Activated CD8-positive, alpha-beta memory T cell treated with anti-CD3 and anti-CD28 coated beads, Interleukin-2, amount 50 U/mL, for 48 hours (primary cell): ENCODE results near the gene SAMD1.

Experiments used
- DNase-seq: peaks from one replicate; pipeline ENCODE4 v3.0.0-alpha.2; 2020

The SAMD1 gene

DNA sequence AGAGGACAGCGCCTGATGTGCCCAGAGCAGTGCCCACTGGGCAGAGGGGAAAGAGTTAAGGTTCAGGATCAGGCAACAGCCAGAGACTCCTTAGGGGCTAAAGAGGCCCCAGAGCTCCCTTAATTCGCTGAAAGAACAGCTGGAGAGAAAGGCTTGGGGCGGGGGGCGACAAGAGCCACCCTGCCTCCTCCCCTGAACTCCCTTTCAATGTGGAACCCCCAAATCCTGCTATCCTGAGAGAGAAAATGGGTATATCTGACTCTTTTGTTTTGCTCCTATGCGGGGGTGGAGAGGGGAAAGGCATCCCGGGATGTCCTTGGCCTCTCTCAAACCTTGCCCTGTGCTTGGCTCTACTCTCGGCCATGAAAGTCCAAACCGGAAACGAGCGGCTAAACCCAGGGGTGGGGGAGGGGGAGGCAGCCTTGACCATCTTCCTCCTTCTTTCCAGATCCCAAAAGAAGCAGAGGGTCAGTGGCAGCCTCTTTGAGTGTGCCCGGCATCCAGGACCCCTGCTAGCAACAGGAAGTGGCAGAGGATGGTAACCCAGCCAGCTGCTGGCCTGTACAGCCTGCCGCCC, 22.3 kb upstream of the SAMD1 start:
- no peak for DNase-seq

DNA sequence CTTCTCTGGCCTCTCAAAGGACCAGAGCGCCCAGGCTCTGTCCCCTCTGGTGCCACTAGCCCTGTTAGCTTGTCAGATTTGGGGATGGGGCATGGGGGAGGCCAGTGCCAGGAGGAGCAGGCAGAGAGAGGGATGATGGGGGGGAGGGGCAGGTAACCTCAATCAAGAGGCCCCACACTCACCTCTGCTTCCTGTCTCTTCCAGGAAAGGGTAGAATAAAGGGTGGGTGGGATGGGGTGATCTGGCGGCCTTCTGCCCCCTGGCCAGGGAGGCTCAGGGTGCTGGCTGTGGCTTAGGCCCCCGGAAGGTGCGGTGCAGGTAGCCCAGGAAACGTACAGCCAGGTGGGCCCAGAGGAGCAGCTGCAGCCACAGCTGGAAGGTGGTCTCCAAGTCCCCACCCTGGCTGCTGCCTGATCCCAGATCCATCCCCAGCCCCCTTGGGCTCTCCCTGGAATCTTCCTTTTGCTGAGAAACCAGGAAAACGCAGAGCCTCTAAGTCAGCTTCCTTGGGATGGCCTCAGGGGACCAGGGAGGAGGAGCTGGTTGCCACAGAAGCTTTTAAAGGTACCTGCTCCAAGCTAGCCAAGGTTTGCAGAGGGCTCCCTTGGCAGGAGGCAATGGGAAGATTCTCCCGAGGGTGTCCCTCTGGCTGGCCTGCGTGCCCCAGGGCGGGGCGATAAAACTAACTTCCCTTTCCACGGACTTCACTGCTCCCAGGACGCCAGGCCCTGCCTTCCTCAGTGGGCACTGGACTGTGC, 21.7 kb upstream of the SAMD1 start:
- DNase-seq: no peak

DNA sequence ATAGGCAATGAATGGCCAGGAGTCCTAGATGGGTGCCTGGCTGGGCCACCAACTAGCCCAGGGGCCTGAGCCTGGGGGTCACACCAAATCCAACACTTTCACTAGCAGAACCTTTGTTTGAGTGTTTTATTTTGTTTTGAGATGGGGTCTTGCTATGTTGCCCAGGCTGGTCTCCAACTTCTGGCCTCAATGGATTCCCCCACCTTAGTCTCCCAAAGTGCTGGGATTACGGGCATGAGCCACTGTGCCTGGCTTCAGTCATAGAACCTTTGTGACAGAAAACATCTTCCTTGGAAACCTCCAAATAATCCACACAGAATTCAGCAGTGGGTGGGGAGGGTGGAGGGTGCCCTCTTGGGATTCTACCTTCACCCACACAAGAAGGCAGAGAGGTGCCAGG, 20.9 kb upstream of the SAMD1 start:
- no peak for DNase-seq

DNA sequence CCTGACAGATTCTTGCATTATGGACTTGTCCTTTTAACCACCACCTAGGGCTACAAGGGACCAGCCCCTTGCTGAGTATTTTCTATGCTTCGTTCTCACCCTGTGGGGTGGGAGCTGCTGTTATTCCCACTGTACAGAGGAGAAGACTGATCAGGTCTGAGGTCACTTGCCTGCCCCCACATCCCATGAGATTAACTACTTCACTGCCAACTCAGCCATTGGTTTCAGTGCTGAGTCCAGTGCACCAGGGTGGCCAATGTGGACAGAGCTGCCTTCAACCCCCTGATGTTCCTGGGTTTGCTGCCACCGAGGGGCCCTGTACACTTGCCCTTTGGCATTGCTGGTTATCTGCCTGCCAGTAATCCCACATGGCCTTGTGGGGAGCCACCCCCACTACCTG, 20.1 kb upstream of the SAMD1 start:
- DNase-seq: no peak

DNA sequence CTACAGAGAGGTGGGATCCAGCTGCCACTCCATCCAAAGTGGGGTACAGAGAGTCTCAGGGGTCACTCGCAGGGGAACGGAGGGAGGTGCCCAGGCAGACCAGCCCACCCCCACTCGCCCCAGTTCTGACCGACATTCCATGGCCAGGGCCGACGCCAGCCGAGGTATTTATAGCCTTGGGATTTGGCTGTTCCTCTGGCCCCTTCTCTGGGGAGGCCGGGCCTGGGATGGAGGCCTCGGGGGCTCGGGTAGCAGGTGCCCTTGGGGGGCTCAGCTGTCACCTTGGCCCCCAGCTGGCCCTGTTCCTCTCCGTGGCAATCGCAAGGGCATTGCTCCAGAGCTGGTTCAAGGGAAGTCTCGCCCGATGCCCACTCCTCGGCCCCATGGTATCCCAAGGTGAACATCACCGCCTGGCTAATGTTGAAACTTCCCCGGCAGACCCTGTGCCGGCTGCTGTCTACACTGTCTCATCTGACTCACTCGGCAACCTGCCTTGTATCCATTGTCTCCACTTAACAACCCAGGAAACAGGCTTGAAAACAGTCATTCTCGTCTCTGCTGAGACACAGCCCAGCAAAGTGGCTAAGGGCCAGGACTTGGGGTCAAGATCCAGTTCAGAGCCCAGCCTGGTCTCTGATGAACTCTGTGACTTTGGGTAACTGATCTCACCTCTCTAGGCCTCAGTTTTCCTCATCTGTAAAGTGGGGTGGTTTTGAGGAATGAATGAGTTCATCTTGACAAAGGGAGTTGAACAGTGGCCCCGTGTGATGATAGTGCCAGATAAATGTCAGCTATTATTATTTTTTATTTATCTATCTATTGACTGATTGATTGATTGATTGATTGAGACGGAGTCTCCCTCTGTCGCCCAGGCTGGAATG, 17.3 kb upstream of the SAMD1 start:
- no peak for DNase-seq

DNA sequence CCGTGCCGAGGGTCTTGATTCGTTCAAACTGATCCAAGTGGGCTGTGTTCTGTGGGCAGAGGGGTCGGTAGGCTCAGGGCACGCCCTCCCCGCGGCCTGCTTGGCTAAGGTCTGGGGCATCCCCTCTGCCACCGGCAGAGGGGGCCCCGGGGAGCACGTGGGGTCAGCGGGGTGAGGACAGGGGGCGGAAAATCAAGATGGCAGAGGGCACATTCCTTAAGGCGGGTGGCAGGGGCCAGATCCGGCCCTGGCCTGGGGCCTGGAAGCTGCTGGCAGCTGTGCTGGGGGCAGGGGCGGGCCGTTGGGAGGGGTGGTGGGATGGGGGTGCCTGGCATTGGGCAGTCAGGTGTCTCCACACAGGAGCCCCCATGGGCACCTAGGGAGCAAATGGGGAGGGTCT, 16.3 kb upstream of the SAMD1 start:
- DNase-seq: no peak

DNA sequence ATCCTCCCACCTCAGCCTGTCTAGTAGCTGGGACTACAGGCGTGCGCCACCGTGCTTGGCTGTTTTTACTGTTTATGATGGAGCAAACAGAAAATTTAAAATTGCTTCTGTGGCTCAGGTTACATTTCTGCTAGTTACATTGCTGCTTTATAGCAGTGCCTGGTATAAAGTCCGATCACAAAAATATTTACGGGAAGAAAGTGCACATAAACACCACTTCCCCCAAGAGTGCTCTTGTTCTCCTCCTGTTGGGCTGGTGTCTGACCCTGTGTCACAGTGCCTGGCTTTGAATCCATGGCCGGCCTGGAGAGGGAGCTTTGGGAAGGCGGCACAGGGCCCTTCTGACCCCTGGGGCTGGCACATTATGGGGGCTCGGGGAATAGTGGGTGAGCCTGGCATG, 15.1 kb upstream of the SAMD1 start:
- no peak for DNase-seq

DNA sequence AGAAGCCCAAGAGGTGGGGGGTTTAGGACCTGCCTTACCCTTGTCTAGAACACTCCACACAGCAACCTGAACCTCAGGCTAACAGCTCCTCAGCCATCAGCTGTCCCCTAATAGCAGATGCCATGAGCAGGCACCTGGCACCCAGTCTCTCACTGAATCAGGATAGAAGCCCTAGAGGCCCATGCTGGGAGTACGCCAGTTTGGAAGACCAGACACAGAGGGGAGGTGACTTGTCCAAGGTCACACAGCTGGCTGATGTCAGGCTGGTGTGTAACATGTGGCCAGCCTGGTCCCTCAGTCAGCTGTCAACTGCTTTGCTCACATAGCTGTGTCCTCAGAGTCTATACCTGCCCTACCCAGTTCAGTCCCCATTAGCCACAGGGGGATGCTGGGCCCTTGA, 12.8 kb upstream of the SAMD1 start:
- no peak for DNase-seq

DNA sequence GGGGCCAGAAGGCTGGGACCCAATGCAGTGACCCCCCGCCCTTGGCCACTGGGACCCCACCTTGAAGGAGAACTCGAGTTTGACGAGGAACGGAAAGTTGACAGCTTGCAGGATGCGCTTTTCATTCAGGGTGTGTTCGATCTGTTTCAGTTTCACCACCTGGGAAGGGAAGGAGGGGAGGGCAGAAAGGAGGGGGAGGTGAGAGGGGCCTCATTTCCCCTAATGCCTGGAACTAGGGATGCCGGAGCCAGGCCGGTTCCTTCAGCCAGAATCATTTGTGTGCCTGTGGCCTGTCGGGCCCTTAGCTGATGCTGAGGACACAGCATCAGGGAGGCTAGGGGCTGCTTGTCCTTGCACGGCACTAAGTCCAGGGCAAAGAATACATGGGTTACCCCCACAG, 12.2 kb upstream of the SAMD1 start:
- DNase-seq: no peak

DNA sequence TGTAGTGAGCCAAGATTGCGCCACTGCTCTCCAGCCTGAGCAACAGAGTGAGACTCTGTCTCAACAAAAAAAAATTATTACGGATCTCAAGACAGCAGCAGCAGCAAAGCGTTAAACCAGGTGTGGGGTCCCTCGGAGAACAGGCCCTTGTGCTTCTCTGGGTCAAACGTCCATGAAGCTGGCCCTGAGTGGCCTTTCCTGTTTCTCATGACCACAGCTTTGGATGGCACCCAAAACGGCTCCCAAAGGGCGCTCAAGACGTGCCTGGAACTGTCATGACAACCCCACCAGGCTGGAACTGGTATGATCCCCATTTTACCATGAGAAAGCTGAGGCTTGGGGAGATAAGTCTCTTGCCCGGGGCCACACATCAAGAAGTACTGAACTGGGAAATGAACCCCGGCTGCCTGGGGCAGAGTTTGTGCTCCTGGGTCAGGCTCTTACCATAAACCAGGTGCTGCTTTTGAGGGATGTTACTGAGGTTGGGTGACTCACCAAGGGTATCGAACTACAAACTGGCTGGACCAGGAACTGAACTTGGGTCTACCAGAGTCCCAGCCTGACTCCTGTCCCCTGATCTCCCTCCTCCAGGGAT, 11.6 kb upstream of the SAMD1 start:
- no peak for DNase-seq

DNA sequence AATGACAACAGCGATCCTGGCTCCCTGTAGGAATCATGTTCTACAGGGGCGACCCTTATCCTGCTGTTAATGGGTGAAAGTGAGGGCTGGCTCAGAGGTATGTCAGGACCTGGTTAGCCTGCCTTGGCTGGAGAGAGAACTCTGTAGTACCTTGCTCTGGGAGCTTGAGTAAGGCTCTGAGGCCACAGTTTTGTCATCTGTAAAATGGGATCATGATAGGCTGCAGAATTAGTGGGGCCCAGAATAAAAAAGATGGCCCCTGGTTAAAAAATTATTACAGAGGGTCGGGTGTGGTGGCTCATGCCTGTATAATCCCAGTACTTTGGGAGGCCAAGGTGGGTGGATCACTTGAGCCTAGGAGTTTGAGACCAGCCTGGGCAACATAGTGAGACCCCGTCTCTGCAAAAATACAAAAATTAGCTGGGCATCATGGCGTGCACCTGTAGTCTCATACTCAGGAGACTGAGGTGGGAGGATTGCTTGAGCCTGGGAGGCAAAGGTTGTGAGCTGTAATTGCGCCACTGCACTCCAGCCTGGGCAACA, 10.5 kb upstream of the SAMD1 start:
- no peak for DNase-seq

DNA sequence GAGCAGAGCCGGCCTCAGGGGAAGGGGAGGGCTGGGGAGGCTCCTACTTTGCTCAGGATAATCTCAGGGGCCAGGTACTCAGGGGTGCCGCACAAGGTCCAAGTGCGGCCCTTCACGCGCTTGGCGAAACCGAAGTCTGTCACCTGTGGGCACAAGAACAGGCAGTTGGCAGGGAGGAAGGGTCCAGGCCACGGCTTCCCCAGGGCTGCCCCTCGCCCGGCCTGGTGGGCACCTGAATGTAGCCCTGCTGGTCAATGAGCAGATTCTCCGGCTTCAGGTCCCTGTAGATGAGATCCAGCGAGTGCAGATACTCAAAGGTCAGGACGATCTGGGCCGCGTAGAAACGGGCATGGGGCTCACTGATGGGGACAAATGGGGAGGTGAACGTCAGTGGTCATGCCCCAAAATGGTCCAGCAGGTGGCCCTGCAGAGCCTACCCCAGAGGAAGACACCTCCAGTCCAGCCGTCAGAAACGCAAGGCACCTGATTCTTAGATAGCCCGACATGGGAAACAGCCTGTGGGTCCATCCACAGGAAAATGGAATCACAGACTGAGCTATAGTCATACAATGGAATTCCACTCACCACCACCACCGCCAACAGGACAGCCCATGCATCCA, 7.1 kb upstream of the SAMD1 start:
- DNase-seq: no peak

DNA sequence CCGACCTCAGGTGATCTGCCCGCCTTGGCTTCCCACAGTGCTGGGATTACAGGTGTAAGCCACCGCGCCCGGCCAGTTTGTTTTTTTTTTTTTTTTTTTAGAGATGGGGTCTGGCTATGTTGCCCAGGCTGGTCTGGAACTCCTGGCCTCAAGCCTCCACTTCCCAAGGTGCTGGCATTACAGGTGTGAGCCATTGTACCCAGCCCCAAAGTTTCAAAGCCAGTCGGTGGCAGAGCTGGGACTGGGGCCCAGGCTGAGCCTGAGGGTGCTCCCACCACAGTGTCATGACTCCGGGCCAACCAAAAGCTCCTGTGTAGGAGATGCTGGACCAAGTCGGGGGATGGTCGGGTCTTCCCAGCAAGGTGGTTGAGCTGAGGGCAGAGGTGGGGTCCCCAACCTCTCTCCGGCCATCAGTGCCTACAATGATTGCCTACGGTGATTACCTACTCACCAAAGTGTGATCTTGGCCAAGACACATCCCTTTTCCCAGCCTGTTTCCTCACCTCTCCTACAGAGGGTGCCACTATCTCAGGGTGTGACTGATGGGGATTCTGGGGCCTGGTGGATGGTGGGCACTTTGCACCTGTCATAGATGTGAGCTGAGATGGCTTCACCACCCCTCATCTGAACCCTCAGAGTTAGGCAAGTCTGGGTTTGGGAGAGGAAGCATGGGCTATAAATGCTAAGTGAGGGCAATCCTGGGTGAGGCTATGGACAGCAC, 5.9 kb upstream of the SAMD1 start:
- DNase-seq: no peak

DNA sequence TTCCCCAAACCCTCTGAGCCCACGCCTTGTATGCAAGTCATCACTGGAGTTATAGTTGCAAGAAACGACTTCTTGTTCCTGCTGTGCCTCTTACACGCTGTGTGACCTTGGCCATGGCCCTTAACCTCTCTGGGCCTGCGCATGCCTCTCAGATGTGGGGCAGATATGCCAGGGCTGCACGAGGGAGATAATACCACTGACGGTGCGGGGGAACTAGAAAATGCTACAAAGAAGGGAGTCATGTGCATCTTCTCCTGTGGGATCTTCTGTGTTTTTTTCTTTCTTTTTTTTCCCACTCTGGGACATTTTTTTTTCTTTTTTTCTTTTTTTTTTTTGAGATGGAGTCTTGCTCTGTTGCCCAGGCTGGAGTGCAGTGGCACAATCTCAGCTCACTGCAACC, 4.3 kb upstream of the SAMD1 start:
- no peak for DNase-seq

DNA sequence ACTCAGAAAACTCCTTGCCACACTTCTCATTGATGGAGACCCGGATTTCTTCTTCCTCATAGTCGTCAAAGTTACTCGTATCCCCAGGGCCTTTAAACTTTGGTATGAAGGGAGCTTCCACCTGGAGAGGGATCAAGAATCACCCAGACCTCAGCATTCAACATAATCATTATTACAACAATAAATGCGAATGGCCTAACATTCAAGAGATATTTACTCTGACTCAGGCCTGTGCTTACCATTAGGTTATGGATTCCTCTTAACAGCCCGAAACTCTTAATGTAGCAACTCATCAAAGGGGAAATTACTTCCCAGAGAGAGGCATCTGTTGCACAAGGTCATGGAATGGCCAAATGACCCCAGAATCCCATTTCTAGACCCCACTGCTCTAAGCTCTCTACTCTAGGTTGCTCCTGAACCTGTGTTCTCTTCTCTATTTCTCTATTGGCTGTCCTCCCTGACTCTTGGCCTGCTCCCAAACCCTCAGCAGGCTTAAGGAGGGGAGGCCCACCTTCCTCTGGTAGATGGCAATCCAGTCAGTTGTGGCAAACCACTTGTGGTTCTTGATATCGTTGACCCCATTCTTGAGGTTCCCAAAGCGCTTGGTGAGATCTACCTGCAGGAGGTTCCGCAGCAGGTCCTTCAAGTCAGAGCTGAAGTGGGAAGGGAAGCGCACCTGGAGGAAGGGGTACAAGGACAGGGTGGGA, 2.7 kb upstream of the SAMD1 start:
- DNase-seq: no peak

DNA sequence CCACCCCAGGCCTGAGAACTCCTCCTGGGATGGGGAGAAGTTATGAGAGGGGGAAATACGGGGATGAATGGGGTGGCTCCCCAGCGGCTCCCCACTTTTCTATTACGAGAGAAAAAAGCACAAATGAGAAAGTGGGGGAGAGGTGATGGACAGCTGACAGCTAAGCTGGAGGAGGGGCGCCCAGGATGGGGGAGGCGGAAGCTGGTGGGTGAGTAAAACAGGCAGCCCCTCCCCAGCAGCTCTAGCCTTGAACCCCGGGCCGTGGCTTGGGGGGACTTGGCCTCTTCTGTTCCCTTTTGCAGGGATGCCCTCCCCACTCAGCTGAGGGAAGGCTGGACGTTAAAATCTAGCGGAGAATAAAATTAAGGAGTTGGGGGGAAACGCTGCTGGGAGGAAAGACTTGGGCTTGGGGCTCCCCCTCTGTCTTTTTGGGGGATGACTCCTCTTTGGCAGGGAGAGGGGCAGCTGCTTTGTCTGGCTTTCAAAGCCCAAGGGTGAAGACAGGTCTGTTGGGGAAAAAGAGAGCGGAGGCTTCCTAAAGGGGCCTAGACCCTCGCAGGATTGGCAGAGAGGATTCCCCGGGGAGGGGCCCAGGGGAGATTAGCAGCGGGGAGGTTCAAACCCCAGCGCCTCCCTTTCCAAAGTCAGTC, 1.4 kb upstream of the SAMD1 start:
- peak; percentile 77 for DNase-seq

DNA sequence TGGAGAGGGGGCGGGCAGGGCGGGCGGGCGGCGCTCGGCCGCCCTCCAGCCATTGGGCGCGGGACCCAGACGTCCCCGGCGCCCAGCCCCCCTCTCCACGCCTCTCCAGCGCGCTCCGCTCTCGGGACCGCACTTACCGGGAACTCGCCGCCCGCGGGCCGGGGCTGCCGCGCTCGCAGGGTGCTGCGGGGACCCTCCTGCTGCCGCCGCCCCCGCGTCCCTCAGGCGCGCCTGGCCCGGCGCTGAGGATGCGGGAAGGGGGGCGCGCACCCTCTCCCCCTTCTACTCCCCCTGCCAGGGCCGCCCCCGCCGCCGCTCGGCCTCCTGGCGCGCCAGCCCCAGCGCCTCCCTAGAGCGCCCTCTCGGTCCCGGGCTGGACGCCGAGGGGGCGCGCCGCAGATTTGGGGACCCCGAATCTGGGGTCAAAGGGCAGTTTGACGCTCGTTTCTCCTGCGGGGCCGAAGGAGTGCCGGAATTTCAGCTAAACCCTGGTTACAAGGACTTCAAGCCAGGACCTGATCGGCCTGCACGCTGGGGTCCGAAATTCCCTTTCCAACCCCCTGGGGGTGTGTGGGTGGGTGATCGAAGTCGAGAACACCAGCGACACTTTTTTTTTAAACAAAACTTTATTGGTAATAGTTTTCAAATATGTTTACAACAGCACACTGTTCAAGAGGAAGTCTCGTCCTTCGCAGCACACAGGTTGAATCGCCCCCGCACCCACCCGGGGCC, 696 bp upstream of the SAMD1 start:
- peak; percentile 86 for DNase-seq

DNA sequence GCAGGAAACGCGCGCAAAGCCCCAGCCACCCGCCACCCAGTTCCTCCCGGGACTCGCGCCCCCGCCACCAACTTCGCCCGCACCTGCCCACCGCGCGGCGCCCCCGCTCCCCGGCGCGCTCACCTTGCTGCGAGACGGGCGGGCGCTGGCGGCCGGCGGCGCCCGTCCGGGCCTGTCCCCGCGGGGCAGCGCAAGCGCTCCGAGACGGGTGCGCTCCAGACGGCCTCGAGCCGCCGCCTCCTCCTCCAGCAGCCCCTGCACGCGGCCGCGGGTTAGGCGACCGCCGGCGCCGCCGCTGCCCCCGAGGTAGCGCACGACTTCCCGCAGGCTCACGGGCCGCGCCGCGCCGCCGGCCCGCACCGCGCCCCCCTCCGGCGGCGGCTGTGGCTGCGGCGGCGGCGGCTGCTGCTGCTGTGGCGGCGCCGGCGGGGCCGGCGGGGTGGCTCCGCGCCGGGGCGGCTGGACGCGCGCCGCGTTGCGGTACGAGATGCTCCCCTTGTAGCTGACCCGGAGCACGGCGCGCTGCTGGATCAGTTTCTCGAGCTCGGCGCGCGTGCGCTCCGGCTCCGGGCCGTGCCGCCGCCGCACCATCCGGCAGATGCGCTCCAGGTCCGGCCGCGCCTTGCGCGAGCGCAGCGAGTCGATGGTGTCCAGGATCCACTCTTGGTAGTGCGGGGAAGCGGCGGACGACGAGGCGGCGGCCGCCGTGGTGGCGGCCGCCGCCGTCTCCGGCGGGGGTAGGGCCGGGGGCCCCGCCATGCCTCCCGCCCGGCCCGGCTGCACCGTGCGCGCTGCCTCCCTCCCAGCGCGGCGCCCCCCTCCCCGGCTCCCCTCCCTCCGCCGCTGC, 666 bp downstream of the SAMD1 start:
- DNase-seq: peak; percentile 80

DNA sequence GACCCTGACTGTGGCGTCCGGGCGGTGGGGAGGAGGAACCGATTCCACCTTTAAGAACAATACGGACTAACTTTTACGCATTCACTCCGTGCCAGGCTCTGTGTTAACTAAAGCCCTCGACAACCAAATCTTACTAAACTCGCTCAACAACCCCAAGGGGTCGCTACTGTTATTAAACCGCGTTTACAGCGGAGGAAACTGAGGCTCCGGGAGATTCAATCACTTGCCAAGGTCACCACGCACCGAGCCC, 1.2 kb downstream of the SAMD1 start:
- no peak for DNase-seq
